Stimulated activated CD4-positive, alpha-beta T cell treated with anti-CD3 and anti-CD28 coated beads, Interleukin-4, amount 100 ng/mL, for 4 hours (primary cell): Measurements from ENCODE around the gene CCM2L.

Experiments
- DNase-seq, 2 experiments: peaks; one replicate each; pipeline ENCODE4 v3.0.0-alpha.2; 2020

The CCM2L gene

GRCh38 chr20:32062776-32063170 lies 52.5 kb downstream of the CCM2L start:
- DNase-seq, result no peak

GRCh38 chr20:32063695-32064094 lies 53.5 kb downstream of the CCM2L start:
- DNase-seq, result no peak

- no peak for DNase-seq
Observed at GRCh38 chr20:32064667-32065066, 54.4 kb downstream of the CCM2L start.

GRCh38 chr20:32067234-32067821 lies 57.1 kb downstream of the CCM2L start:
- DNase-seq, result no peak

- no peak for DNase-seq
Observed at GRCh38 chr20:32068174-32068573, 57.9 kb downstream of the CCM2L start.

GRCh38 chr20:32069711-32070110 lies 59.5 kb downstream of the CCM2L start:
- DNase-seq, result no peak

GRCh38 chr20:32070282-32070681 lies 60.0 kb downstream of the CCM2L start:
- no peak for DNase-seq

- DNase-seq, result no peak
Observed at GRCh38 chr20:32070690-32071213, 60.5 kb downstream of the CCM2L start.

- DNase-seq, result no peak
Observed at GRCh38 chr20:32071395-32072167, 61.3 kb downstream of the CCM2L start.

GRCh38 chr20:32072168-32072750 lies 62.0 kb downstream of the CCM2L start:
- DNase-seq, result no peak

- DNase-seq, result no peak
Observed at GRCh38 chr20:32075534-32075933, 65.3 kb downstream of the CCM2L start.

GRCh38 chr20:32077190-32077589 lies 67.0 kb downstream of the CCM2L start:
- no peak for DNase-seq

GRCh38 chr20:32078322-32078721 lies 68.1 kb downstream of the CCM2L start:
- no peak for DNase-seq

- no peak for DNase-seq
Observed at GRCh38 chr20:32078791-32079190, 68.6 kb downstream of the CCM2L start.

- no peak for DNase-seq
Observed at GRCh38 chr20:32079655-32080109, 69.4 kb downstream of the CCM2L start.

GRCh38 chr20:32080783-32081182 lies 70.5 kb downstream of the CCM2L start:
- no peak for DNase-seq
